Measurements from ENCODE around the gene TNNI3K.

DNA sequence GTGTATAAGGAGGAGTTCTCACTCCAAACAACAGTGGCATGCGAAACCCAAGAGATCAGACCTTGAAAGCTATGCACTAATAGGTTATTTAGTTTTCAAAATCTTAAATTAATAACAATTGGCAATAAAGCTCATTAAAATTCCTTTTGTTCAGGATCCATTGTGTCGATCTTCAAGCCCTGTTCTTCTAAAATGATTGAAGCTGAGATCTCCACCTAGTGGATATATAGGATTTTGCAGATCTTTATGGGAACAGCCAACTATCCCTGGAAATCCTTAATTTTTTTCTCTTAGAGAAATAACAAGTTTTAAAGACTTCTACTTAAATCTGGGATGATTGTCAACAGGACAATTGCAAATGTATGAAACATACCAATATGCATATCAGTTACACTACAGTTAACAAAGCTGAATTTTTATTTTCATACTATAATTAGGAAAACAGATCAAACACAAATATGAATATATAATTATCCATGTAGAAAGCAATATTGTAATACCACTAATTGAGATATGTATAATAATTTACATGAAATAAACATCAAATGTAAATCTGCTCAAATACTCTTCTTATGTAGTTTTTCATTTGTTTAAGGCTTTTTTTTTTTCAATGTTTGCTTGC, 233.9 kb downstream of the TNNI3K start:
- TF ChIP-seq CTCF (IDR thresholded peaks at IDR 0.05) (peak in 5 of 6 experiments; percentile 37 to 48 (median 42)), POLR2AphosphoS5 (IDR thresholded peaks at IDR 0.05) (no peak), POLR2A (IDR thresholded peaks at IDR 0.05) (no peak), EP300 (IDR thresholded peaks at IDR 0.05) (no peak)
